Measurements from ENCODE around the gene MRTFB. TPM values are rescaled to one million over a fixed set of nuclear protein-coding genes. Genes with fewer than 3 reads are reported as not detected.

Gene MRTFB
- total RNA-seq, 1 experiment from 2014 or later: 71.5 TPM

DNA sequence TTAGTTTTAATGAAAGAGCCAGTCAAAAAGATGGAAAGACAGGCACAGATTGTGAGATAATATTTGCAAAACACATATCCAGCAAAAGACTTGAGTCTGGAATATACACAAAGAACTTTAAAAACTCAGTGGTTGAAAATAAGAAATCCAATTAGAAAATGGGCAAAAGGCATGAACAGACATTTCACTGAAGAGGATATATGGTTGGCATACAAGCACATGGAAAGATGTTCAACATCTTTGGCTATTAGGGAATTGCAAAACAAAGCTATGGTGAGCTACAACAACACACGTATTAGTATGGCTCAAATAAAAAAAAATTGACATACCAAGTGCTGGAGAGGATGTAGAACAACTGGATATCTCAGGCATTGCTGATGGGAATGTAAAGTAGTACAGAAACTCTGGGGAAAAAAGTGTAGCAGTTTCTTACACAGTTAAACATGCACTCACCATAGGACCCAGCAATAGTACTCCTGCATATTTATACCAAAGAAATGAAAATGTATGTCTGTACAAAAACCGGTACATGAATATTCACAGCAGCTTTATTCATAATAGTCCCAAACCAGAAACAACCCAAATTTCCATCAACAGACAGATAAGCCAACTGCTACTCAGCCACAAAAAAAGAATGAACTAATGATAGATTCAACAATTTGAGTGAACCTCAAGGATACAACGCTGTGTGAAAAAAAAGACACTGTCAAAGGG lies 44.4 kb upstream of the MRTFB start:
- BruUV-seq (replicated peaks): no TSS peak
- Histone ChIP-seq H3K27me3 (ENCODE audit: insufficient read depth, low read depth) (no peaks in the 10 kb centered on the region), H3K27ac (no peak overlapping the region), H4K20me1 (ENCODE audit: insufficient read depth) (no peaks in the 10 kb centered on the region), H2AFZ (no peak overlapping the region), H3K36me3 (ENCODE audit: low read depth) (no peaks in the 10 kb centered on the region), H3K4me1 (replicated peaks; ENCODE audit: insufficient read depth) (peaks cover 14% of the 10 kb centered on the region), H3K9me2 (ENCODE audit: insufficient read depth) (no peaks in the 10 kb centered on the region), H3K4me3 (no peak overlapping the region), H3K4me2 (no peak overlapping the region), H3K79me2 (ENCODE audit: low read depth) (no peaks in the 10 kb centered on the region), H3F3A (ENCODE audit: insufficient read depth, low read depth) (no peaks in the 10 kb centered on the region; the same call in 1 of the 2 replicates), H3K9me3 (ENCODE audit: insufficient read depth, low read depth) (no peaks in the 10 kb centered on the region)
- DNase-seq: no peak
- ChIA-PET POLR2A (ENCODE audit: unreplicated experiment) (no interaction called here), CTCF (no interaction called here)
- TF ChIP-seq, protein P1, sequence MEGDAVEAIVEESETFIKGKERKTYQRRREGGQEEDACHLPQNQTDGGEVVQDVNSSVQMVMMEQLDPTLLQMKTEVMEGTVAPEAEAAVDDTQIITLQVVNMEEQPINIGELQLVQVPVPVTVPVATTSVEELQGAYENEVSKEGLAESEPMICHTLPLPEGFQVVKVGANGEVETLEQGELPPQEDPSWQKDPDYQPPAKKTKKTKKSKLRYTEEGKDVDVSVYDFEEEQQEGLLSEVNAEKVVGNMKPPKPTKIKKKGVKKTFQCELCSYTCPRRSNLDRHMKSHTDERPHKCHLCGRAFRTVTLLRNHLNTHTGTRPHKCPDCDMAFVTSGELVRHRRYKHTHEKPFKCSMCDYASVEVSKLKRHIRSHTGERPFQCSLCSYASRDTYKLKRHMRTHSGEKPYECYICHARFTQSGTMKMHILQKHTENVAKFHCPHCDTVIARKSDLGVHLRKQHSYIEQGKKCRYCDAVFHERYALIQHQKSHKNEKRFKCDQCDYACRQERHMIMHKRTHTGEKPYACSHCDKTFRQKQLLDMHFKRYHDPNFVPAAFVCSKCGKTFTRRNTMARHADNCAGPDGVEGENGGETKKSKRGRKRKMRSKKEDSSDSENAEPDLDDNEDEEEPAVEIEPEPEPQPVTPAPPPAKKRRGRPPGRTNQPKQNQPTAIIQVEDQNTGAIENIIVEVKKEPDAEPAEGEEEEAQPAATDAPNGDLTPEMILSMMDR (conservative IDR thresholded peaks at IDR 0.05): no peak
- no peak for TF ChIP-seq EZH2 (IDR thresholded peaks at IDR 0.05; ENCODE audit: low read depth)
- intact Hi-C loops (cut with micrococcal nuclease; ENCODE audit: unreplicated experiment): no loop called here

DNA sequence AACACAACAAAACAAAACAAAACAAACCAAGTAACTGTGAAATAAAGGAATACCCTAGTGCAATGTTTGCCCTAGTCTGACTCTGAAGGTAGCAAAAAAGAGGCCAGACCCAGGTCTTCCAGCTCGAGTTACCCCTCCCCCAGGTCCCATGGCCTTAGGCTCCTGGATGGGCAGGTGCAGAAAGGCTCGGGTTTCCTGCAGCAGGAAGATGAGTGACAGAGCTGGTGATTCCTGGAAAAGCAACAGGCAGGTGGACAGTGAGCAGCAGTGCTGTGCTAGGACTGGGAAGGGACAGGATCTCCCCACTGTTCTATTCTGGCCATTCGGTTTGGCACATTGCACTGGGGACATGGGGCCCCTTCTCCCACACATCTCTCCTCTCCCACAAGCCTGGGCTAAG lies 42.9 kb upstream of the MRTFB start:
- intact Hi-C loops (cut with micrococcal nuclease; ENCODE audit: unreplicated experiment): no loop called here

DNA sequence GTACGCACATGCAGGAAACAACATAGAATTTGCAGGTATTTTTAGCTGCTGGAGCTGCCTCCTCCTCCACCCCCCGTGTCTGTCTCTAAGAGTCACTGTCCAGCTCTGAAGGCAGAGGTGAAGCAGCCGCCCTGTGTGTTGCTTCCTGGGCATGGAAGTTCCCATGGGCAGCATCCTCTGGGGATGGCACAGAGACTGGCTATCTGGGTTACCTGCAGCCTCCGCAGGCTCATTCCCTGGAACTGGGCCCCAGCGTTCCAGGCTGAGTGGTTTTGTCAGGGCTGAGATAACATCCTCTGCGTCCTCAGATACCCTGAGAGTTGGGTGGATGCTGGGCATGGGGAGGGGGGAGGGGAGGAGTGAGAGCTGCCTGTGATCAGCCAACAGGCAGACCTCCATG lies 41.5 kb upstream of the MRTFB start:
- POLR2A ChIA-PET (ENCODE audit: unreplicated experiment): no interaction called here
- H3K4me3 ChIP-seq: no peak overlapping the region
- H3F3A ChIP-seq (ENCODE audit: insufficient read depth, low read depth): no peaks in the 10 kb centered on the region; the same call in 1 of the 2 replicates
- no peak overlapping the region for H3K4me2 ChIP-seq
- CTCF ChIA-PET: no interaction called here
- DNase-seq: no peak
- no peaks in the 10 kb centered on the region for H3K79me2 ChIP-seq (ENCODE audit: low read depth)
- no peak for TF ChIP-seq EZH2 (IDR thresholded peaks at IDR 0.05; ENCODE audit: low read depth)
- TF ChIP-seq, protein P1 (conservative IDR thresholded peaks at IDR 0.05): no peak
- intact Hi-C loops (cut with micrococcal nuclease; ENCODE audit: unreplicated experiment): no loop called here
- no peaks in the 10 kb centered on the region for H3K9me2 ChIP-seq (ENCODE audit: insufficient read depth)
- no TSS peak for BruUV-seq (replicated peaks)
- H3K4me1 ChIP-seq (replicated peaks; ENCODE audit: insufficient read depth): peaks cover 9% of the 10 kb centered on the region
- no peaks in the 10 kb centered on the region for H3K27me3 ChIP-seq (ENCODE audit: insufficient read depth, low read depth)
- no peaks in the 10 kb centered on the region for H3K36me3 ChIP-seq (ENCODE audit: low read depth)
- no peaks in the 10 kb centered on the region for H3K9me3 ChIP-seq (ENCODE audit: insufficient read depth, low read depth)
- H3K27ac ChIP-seq: no peak overlapping the region
- H4K20me1 ChIP-seq (ENCODE audit: insufficient read depth): no peaks in the 10 kb centered on the region
- H2AFZ ChIP-seq: no peak overlapping the region

More for the DNA sequence above, 42.9 kb upstream of the MRTFB start:
- Histone ChIP-seq H3K4me1 (replicated peaks; ENCODE audit: insufficient read depth) (peaks cover 14% of the 10 kb centered on the region), H3K9me2 (ENCODE audit: insufficient read depth) (no peaks in the 10 kb centered on the region), H3K79me2 (ENCODE audit: low read depth) (no peaks in the 10 kb centered on the region), H3F3A (ENCODE audit: insufficient read depth, low read depth) (no peaks in the 10 kb centered on the region; the same call in 1 of the 2 replicates), H4K20me1 (ENCODE audit: insufficient read depth) (no peaks in the 10 kb centered on the region), H3K36me3 (ENCODE audit: low read depth) (no peaks in the 10 kb centered on the region), H2AFZ (no peak overlapping the region), H3K27ac (no peak overlapping the region), H3K4me3 (no peak overlapping the region), H3K9me3 (ENCODE audit: insufficient read depth, low read depth) (no peaks in the 10 kb centered on the region), H3K27me3 (ENCODE audit: insufficient read depth, low read depth) (no peaks in the 10 kb centered on the region), H3K4me2 (no peak overlapping the region)
- POLR2A ChIA-PET (ENCODE audit: unreplicated experiment): no interaction called here
- TF ChIP-seq, protein P1 (conservative IDR thresholded peaks at IDR 0.05): no peak
- TF ChIP-seq EZH2 (IDR thresholded peaks at IDR 0.05; ENCODE audit: low read depth): no peak
- DNase-seq: peak in 1 of 2 experiments; percentile 16
- no TSS peak for BruUV-seq (replicated peaks)
- CTCF ChIA-PET: no interaction called here

Data from PC-9 (cell line).